ENCODE measurements around the gene CDK10.

- TF ChIP-seq EZH2 (IDR thresholded peaks at IDR 0.05), result no peak
- no peak for TF ChIP-seq POLR2AphosphoS5 (IDR thresholded peaks at IDR 0.05; ENCODE audit: borderline replicate concordance, low read depth, low read length)
These were observed 25.8 kb downstream of the CDK10 start for GRCh38 chr16:89712274-89712781.

All from SK-N-MC (cell line).